Urothelium cell line (cell line): Measurements from ENCODE around the gene ST14.
"Not testable (repeated sequence)": the region's sequence is repeated elsewhere in the genome, so short reads cannot be mapped to it uniquely, and the experiment has no call there.

Experiments used
- DNase-seq: peaks from one replicate; pipeline ENCODE4 v3.0.0; 2011; ENCODE audit warnings: low spot score, mixed read lengths
- FAIRE-seq: peaks from 2 replicates; lab custom pipeline; 2011; peaks lifted over from hg19 to GRCh38; lab: Jason Lieb, UNC

The ST14 gene

GRCh38 chr11:130218501-130219070 lies 59.0 kb downstream of the ST14 start:
- no peak for DNase-seq
- no peak for FAIRE-seq

- DNase-seq, result no peak
- no peak for FAIRE-seq
Observed at GRCh38 chr11:130219148-130219547, 59.6 kb downstream of the ST14 start.

GRCh38 chr11:130220311-130221035 lies 60.9 kb downstream of the ST14 start:
- DNase-seq (no peak), FAIRE-seq (no peak)

GRCh38 chr11:130223291-130223971 lies 63.8 kb downstream of the ST14 start:
- FAIRE-seq (no peak), DNase-seq (no peak)

- DNase-seq, result no peak
- FAIRE-seq, result no peak
Observed at GRCh38 chr11:130227373-130227772, 67.8 kb downstream of the ST14 start.

- not testable (repeated sequence) for DNase-seq, FAIRE-seq
Observed at GRCh38 chr11:130233486-130233885, 73.9 kb downstream of the ST14 start.

- not testable (repeated sequence) for DNase-seq, FAIRE-seq
Observed at GRCh38 chr11:130233888-130234287, 74.3 kb downstream of the ST14 start.

- no peak for FAIRE-seq
- DNase-seq, result no peak
Observed at GRCh38 chr11:130234315-130234714, 74.7 kb downstream of the ST14 start.

- DNase-seq, result no peak
- FAIRE-seq, result no peak
Observed at GRCh38 chr11:130237282-130238006, 77.9 kb downstream of the ST14 start.

- no peak for FAIRE-seq
- DNase-seq, result no peak
Observed at GRCh38 chr11:130241713-130242112, 82.1 kb downstream of the ST14 start.

- FAIRE-seq, result no peak
- no peak for DNase-seq
Observed at GRCh38 chr11:130243816-130244215, 84.2 kb downstream of the ST14 start.

GRCh38 chr11:130244848-130245247 lies 85.3 kb downstream of the ST14 start:
- no peak for DNase-seq
- FAIRE-seq, result no peak

- not testable (repeated sequence) for FAIRE-seq, DNase-seq
Observed at GRCh38 chr11:130245375-130245774, 85.8 kb downstream of the ST14 start.

GRCh38 chr11:130246270-130246669 lies 86.7 kb downstream of the ST14 start:
- DNase-seq (no peak), FAIRE-seq (no peak)

GRCh38 chr11:130246738-130247137 lies 87.2 kb downstream of the ST14 start:
- no peak for FAIRE-seq

GRCh38 chr11:130247319-130247718 lies 87.7 kb downstream of the ST14 start:
- FAIRE-seq (no peak), DNase-seq (no peak)

More at GRCh38 chr11:130246738-130247137, 87.2 kb downstream of the ST14 start:
- DNase-seq, result no peak

GRCh38 chr11:130249371-130249770 lies 89.8 kb downstream of the ST14 start:
- FAIRE-seq, result no peak
- DNase-seq, result no peak

GRCh38 chr11:130249929-130250328 lies 90.3 kb downstream of the ST14 start:
- not testable (repeated sequence) for FAIRE-seq, DNase-seq

GRCh38 chr11:130251763-130252162 lies 92.2 kb downstream of the ST14 start:
- not testable (repeated sequence) for FAIRE-seq, DNase-seq
